ENCODE results near the gene KLHL40. TPM values are rescaled to one million over a fixed set of nuclear protein-coding genes. Genes with fewer than 3 reads are reported as not detected.

The KLHL40 gene
- total RNA-seq, 4 donors from 2014 or later, result 0.17 TPM; not detected in 3

DNA sequence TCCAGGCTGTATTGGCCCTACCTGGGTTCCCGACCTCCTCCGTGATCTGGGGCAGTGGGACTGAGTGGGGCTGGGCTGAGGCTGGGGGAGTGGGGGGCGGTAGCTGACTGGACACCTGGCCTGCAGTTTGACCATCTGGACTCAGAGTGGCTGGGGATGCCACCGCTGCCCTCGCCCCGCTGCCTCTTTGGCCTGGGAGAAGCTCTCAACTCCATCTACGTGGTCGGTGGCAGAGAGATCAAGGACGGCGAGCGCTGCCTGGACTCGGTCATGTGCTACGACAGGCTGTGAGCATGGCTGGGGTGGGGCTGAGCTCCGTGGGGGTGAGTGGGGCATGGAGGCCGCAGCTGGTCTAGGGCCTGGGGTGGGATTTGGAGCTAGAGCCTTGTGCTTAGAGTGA is 2.7 kb downstream of the KLHL40 start:
- TF ChIP-seq EP300 (IDR thresholded peaks at IDR 0.05) (no peak), POLR2A (IDR thresholded peaks at IDR 0.05; ENCODE audit: low read depth) (no peak), POLR2AphosphoS5 (IDR thresholded peaks at IDR 0.05) (no peak)
- TF ChIP-seq, protein P1, sequence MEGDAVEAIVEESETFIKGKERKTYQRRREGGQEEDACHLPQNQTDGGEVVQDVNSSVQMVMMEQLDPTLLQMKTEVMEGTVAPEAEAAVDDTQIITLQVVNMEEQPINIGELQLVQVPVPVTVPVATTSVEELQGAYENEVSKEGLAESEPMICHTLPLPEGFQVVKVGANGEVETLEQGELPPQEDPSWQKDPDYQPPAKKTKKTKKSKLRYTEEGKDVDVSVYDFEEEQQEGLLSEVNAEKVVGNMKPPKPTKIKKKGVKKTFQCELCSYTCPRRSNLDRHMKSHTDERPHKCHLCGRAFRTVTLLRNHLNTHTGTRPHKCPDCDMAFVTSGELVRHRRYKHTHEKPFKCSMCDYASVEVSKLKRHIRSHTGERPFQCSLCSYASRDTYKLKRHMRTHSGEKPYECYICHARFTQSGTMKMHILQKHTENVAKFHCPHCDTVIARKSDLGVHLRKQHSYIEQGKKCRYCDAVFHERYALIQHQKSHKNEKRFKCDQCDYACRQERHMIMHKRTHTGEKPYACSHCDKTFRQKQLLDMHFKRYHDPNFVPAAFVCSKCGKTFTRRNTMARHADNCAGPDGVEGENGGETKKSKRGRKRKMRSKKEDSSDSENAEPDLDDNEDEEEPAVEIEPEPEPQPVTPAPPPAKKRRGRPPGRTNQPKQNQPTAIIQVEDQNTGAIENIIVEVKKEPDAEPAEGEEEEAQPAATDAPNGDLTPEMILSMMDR (IDR thresholded peaks at IDR 0.05), result no peak
- Histone ChIP-seq H3K27me3 (peaks cover 0 to 23% (median 0%) of the 10 kb centered on the region in 4 donors), H3K9me3 (no peaks in the 10 kb centered on the region), H3K4me1 (peaks cover 16 to 38% (median 33%) of the 10 kb centered on the region in 4 donors), H3K27ac (replicated peaks in 1 of 4) (no peak overlapping the region), H3K36me3 (no peaks in the 10 kb centered on the region), H3K4me3 (no peak overlapping the region)
- intact Hi-C loops (cut with DNase I), result no loop called here
- no peak for DNase-seq (ENCODE audit: extremely low spot score)
- WGBS, result 93% methylated on average over 13 of the region's 15 CpGs

DNA sequence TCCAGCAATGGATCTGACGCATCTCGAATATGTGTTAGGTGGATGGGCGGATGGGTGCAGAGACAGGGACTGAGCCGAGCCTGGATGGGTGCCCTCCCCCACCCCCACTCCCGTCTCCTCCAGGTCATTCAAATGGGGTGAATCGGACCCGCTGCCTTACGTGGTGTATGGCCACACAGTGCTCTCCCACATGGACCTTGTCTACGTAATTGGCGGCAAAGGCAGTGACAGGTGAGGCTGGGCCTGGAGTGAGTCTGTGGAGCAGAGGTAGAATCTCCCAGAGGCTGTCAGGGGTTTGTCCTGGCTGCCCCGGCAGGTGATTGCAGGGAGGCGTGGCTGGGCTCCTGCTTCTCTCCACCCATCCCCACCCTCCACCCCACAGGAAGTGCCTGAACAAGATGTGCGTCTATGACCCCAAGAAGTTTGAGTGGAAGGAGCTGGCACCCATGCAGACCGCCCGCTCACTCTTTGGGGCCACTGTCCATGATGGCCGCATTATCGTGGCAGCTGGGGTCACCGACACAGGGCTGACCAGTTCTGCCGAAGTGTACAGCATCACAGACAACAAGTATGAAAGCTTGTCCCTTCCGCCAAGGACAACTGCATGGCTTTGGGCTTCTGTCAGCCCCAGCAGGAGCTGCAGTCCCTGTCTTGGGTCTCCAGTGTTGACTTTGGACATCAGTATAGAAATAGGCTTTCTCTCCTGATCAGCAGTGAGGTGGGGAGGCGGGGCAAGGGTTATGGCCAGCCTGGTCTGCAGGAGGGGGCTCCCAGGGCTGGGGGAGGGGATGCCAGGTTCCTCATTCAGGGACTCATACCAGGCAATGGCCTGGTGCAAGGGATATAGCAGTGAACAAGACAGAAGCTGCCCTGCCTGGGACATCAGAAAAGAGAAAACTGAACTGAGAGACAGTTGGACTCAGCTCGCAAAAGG is 3.4 kb downstream of the KLHL40 start:
- Histone ChIP-seq H3K27ac (replicated peaks in 1 of 4) (no peak overlapping the region), H3K4me1 (peaks cover 16 to 32% (median 27%) of the 10 kb centered on the region in 4 donors), H3K27me3 (peaks cover 0 to 23% (median 0%) of the 10 kb centered on the region in 4 donors), H3K36me3 (no peaks in the 10 kb centered on the region), H3K9me3 (no peaks in the 10 kb centered on the region), H3K4me3 (no peak overlapping the region)
- intact Hi-C loops (cut with DNase I), result no loop called here
- TF ChIP-seq EP300 (IDR thresholded peaks at IDR 0.05) (no peak), POLR2AphosphoS5 (IDR thresholded peaks at IDR 0.05) (no peak), POLR2A (IDR thresholded peaks at IDR 0.05; ENCODE audit: low read depth) (no peak)
- TF ChIP-seq, protein P1 (IDR thresholded peaks at IDR 0.05), result no peak
- no peak for DNase-seq (ENCODE audit: extremely low spot score)
- WGBS, result 93% methylated on average over 22 of the region's 22 CpGs

DNA sequence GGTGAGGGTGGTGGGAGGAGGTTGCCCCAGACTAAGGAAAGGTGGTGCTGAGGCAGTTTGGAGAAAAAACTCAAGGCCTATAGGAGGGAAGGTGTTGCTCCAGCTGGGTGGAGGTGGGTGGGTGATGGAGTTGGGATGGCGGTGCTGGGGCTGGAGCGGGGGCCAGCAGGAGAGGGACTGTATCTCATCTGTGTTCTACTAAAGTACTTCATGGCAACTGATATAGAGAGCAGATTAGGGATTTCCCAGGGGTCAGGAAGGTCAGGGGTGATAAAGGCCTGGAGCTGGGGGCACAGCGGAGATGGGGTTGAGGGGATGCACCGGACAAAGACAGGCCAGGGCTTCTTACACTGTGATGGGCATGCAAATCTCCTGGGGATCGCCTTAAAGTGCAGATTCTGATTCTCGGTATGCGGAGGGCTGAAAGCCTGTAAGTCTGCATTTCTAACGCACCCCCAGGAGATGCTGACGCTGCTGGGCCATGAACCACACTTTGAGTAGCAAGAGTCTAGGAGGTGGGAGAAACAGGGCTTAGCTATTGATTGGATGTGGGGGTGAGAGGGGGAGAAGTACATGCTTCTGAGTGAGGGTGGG is 4.2 kb downstream of the KLHL40 start:
- intact Hi-C loops (cut with DNase I), result no loop called here
- H3K4me1 ChIP-seq, result peaks cover 12 to 24% (median 19%) of the 10 kb centered on the region in 4 donors
- TF ChIP-seq POLR2AphosphoS5 (IDR thresholded peaks at IDR 0.05), result no peak
- no peak for TF ChIP-seq EP300 (IDR thresholded peaks at IDR 0.05)
- no peak for TF ChIP-seq POLR2A (IDR thresholded peaks at IDR 0.05; ENCODE audit: low read depth)
- TF ChIP-seq, protein P1 (IDR thresholded peaks at IDR 0.05), result no peak
- peaks cover 0 to 23% (median 0%) of the 10 kb centered on the region in 4 donors for H3K27me3 ChIP-seq
- no peak overlapping the region for H3K27ac ChIP-seq (replicated peaks in 1 of 4)
- 77% methylated on average over 9 of the region's 9 CpGs for WGBS
- H3K4me3 ChIP-seq, result no peak overlapping the region
- no peaks in the 10 kb centered on the region for H3K36me3 ChIP-seq
- H3K9me3 ChIP-seq, result no peaks in the 10 kb centered on the region
- DNase-seq (ENCODE audit: extremely low spot score), result no peak

DNA sequence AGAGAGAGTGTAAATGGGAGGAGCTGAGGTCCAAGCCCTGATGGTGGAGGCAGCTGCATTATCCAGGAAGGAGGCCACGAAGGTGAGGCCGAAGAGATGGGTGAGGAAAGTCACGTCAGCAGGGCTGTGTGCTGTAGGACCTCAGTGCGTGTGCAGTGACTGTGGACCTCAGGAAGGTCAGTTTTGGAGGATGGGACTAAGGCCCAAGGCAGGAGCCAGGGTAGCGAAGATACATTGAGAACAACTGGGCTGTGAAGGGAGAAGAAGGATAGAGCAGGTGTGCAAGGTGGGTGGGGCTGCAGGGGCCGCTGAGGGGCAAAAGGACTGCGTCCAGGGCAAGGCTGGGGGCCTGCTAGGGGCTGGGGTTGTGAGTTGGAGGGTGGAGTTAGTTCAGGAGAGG is 4.9 kb downstream of the KLHL40 start:
- intact Hi-C loops (cut with DNase I), result no loop called here
- Histone ChIP-seq H3K9me3 (no peaks in the 10 kb centered on the region), H3K4me1 (peaks cover 5 to 17% (median 12%) of the 10 kb centered on the region in 4 donors), H3K27me3 (peaks cover 0 to 21% (median 0%) of the 10 kb centered on the region in 4 donors), H3K4me3 (no peak overlapping the region), H3K27ac (replicated peaks in 1 of 4) (no peak overlapping the region), H3K36me3 (no peaks in the 10 kb centered on the region)
- 88% methylated on average over 7 of the region's 7 CpGs for WGBS
- TF ChIP-seq POLR2A (IDR thresholded peaks at IDR 0.05; ENCODE audit: low read depth) (no peak), POLR2AphosphoS5 (IDR thresholded peaks at IDR 0.05) (no peak)
- TF ChIP-seq, protein P1 (IDR thresholded peaks at IDR 0.05), result no peak
- no peak for DNase-seq (ENCODE audit: extremely low spot score)

Measured in esophagus muscularis mucosa (tissue), 4 donors.